SK-N-MC (cell line): Measurements from ENCODE around the gene AGPAT2.

Experiments
- DNase-seq: peaks from one replicate; pipeline ENCODE4 v3.0.0-alpha.2; 2011; ENCODE audit warnings: low read depth, low spot score
- H3K27ac ChIP-seq: fragments of 200-600 bp; sonication (generic); 2 replicates; pipeline ENCODE4 v1.5.1; 2016; ENCODE audit warnings: mixed run types
- H3K36me3 ChIP-seq: fragments of 200-600 bp; sonication (generic); 2 replicates; pipeline ENCODE4 v1.6.1; 2017; ENCODE audit warnings: antibody characterized with exemption, low read length, mixed read lengths; ENCODE audit not compliant: insufficient read depth
- H3K4me3 ChIP-seq: fragments of 200-600 bp; sonication (generic); 2 replicates; pipeline ENCODE4 v1.5.1; 2016
- H3K9ac ChIP-seq: fragments of 200-600 bp; sonication (generic); 2 replicates; pipeline ENCODE4 v1.8.0; 2017; ENCODE audit warnings: mixed run types, mixed read lengths; ENCODE audit not compliant: insufficient read length
- H3K9me3 ChIP-seq: fragments of 200-600 bp; sonication (generic); 2 replicates; pipeline ENCODE4 v1.6.1; 2017; ENCODE audit warnings: low read depth, mild to moderate bottlenecking, antibody characterized with exemption, low read length, moderate library complexity, mixed read lengths
- EZH2 ChIP-seq: fragments of 200-600 bp; sonication (generic); IDR thresholded peaks from one replicate; pipeline ENCODE4 v1.6.1; 2017; ENCODE audit warnings: antibody characterized with exemption
- FOXP2 ChIP-seq: optimal IDR thresholded peaks from 2 replicates; pipeline ENCODE3; 2011; ENCODE audit warnings: mild to moderate bottlenecking, moderate library complexity; ENCODE audit not compliant: insufficient read depth; ENCODE audit errors: extremely low read length, control extremely low read depth
- POLR2AphosphoS5 ChIP-seq: IDR thresholded peaks from 2 replicates; pipeline ENCODE4 v1.6.1; 2012; ENCODE audit warnings: mild to moderate bottlenecking, low read depth, low read length, borderline replicate concordance

AGPAT2 gene

GRCh38 chr9:136671254-136671614 lies 16.0 kb downstream of the AGPAT2 start:
- no peaks in the 10 kb centered on the region for H3K36me3 ChIP-seq
- DNase-seq = no peak
- no peak overlapping the region for H3K9ac ChIP-seq
- H3K4me3 ChIP-seq = no peak overlapping the region
- no peaks in the 10 kb centered on the region for H3K9me3 ChIP-seq
- H3K27ac ChIP-seq = no peak overlapping the region
- no peak for TF ChIP-seq EZH2
- TF ChIP-seq POLR2AphosphoS5 = no peak
- TF ChIP-seq FOXP2 = no peak

- no peak overlapping the region for H3K4me3 ChIP-seq
- H3K27ac ChIP-seq = no peak overlapping the region
- no peaks in the 10 kb centered on the region for H3K36me3 ChIP-seq
- no peaks in the 10 kb centered on the region for H3K9me3 ChIP-seq
- no peak overlapping the region for H3K9ac ChIP-seq
- DNase-seq = no peak
- TF ChIP-seq EZH2 (no peak), POLR2AphosphoS5 (no peak), FOXP2 (no peak)
Observed at GRCh38 chr9:136670576-136671253, 16.5 kb downstream of the AGPAT2 start.

- Histone ChIP-seq H3K9ac (no peak overlapping the region), H3K27ac (no peak overlapping the region), H3K9me3 (no peaks in the 10 kb centered on the region), H3K36me3 (no peaks in the 10 kb centered on the region), H3K4me3 (no peak overlapping the region)
- TF ChIP-seq EZH2 (no peak), FOXP2 (no peak), POLR2AphosphoS5 (no peak)
- DNase-seq = no peak
Observed at GRCh38 chr9:136669791-136670464, 17.3 kb downstream of the AGPAT2 start.

- no peaks in the 10 kb centered on the region for H3K36me3 ChIP-seq
- TF ChIP-seq EZH2 = no peak
Observed at GRCh38 chr9:136668983-136669790, 18.1 kb downstream of the AGPAT2 start.

GRCh38 chr9:136667940-136668760 lies 19.1 kb downstream of the AGPAT2 start:
- H3K4me3 ChIP-seq = peak overlapping the region; percentile 76; the same call in 1 of the 2 replicates
- DNase-seq = no peak

More at GRCh38 chr9:136668983-136669790, 18.1 kb downstream of the AGPAT2 start:
- no peak for DNase-seq
- Histone ChIP-seq H3K4me3 (no peak overlapping the region), H3K9me3 (no peaks in the 10 kb centered on the region), H3K9ac (no peak overlapping the region), H3K27ac (no peak overlapping the region)

GRCh38 chr9:136667214-136667939 lies 19.9 kb downstream of the AGPAT2 start:
- no peak overlapping the region for H3K9ac ChIP-seq

More at GRCh38 chr9:136667940-136668760, 19.1 kb downstream of the AGPAT2 start:
- Histone ChIP-seq H3K36me3 (no peaks in the 10 kb centered on the region), H3K9me3 (no peaks in the 10 kb centered on the region), H3K27ac (0 out of 2 replicates have a peak overlapping the region, but pooled peaks have one; percentile 54), H3K9ac (no peak overlapping the region)
- TF ChIP-seq FOXP2 (no peak), POLR2AphosphoS5 (no peak), EZH2 (no peak)

GRCh38 chr9:136666372-136667213 lies 20.7 kb downstream of the AGPAT2 start:
- Histone ChIP-seq H3K27ac (peak overlapping the region; percentile 54), H3K4me3 (peak overlapping the region; percentile 76), H3K9me3 (no peaks in the 10 kb centered on the region), H3K36me3 (no peaks in the 10 kb centered on the region), H3K9ac (peak overlapping the region; percentile 65)
- DNase-seq = no peak
- TF ChIP-seq EZH2 (no peak), POLR2AphosphoS5 (no peak), FOXP2 (no peak)

More at GRCh38 chr9:136667214-136667939, 19.9 kb downstream of the AGPAT2 start:
- Histone ChIP-seq H3K9me3 (no peaks in the 10 kb centered on the region), H3K4me3 (peak overlapping the region; percentile 76), H3K36me3 (no peaks in the 10 kb centered on the region), H3K27ac (peak overlapping the region; percentile 54)
- TF ChIP-seq POLR2AphosphoS5 = no peak
- no peak for TF ChIP-seq EZH2
- no peak for TF ChIP-seq FOXP2
- DNase-seq = no peak
